MM.1S (cell line): ENCODE results near the gene ERC2.

Experiments
- EZH2 ChIP-seq: fragments of 300-600 bp; sonication (generic); optimal IDR thresholded peaks from 2 replicates; pipeline ENCODE3; 2017; ENCODE audit warnings: low read depth, mild to moderate bottlenecking, antibody characterized with exemption, low read length, mixed read lengths
- EZH2phosphoT487 ChIP-seq: fragments of 300-600 bp; sonication (generic); IDR thresholded peaks from 2 replicates; pipeline ENCODE4 v1.6.1; 2018; ENCODE audit warnings: antibody characterized with exemption, low read length
- TF ChIP-seq, protein P1 (sequence below): fragments of 300-600 bp; sonication (generic); IDR thresholded peaks from 2 replicates; pipeline ENCODE4 v1.5.1; 2016; ENCODE audit warnings: antibody characterized with exemption, low read length, mixed read lengths

DNA sequence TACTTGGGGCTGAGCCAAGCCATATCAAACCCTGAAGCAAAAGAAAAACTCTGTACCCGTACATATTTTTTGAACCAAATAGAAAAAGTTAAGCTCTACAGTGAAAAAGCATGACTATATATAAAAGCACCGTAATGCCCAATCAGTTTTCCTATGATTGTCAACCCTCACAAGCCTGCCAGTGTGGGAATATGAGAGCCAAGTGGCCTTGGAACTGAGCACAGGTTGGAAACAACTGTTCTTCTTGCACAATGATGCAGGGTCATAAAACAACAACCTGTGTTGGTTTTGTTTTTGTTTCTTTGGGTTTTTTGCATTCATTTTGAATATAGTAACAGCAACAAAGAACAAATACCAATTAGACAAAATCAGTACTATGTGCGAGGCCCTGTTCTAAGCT, 3.5 kb upstream of the ERC2 start:
- no peak for TF ChIP-seq EZH2
- TF ChIP-seq, protein P1, sequence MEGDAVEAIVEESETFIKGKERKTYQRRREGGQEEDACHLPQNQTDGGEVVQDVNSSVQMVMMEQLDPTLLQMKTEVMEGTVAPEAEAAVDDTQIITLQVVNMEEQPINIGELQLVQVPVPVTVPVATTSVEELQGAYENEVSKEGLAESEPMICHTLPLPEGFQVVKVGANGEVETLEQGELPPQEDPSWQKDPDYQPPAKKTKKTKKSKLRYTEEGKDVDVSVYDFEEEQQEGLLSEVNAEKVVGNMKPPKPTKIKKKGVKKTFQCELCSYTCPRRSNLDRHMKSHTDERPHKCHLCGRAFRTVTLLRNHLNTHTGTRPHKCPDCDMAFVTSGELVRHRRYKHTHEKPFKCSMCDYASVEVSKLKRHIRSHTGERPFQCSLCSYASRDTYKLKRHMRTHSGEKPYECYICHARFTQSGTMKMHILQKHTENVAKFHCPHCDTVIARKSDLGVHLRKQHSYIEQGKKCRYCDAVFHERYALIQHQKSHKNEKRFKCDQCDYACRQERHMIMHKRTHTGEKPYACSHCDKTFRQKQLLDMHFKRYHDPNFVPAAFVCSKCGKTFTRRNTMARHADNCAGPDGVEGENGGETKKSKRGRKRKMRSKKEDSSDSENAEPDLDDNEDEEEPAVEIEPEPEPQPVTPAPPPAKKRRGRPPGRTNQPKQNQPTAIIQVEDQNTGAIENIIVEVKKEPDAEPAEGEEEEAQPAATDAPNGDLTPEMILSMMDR = no peak
- TF ChIP-seq EZH2phosphoT487 = no peak
